ENCODE data around the gene KDM6A. TPM values are rescaled to one million over a fixed set of nuclear protein-coding genes. Genes with fewer than 3 reads are reported as not detected.

KDM6A gene
- total and polyA plus RNA-seq, 9 of the 15 experiments (the other 6 are each of a cell fraction or from before 2014, with no cell fraction given): 8.4 to 34.3 (median 22.9) TPM

DNA sequence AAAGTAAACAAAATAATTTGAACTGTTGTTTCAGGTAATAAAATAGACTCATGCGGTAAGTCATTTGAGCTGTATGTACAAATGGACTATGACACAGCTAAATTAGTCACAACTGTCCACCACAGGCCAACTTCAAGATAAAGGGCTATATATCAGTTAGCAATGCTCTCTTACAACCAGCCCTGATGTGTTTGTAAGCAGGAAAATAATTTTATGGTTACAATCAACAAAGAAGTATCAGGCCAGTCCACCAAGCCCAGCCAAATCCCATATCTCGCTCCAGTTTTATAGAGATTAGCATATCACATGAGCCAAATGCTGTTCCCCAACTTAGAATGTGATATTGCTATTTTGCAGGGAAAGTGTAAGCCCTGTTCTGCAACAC is 29.7 kb upstream of the KDM6A start (continued):
- TF ChIP-seq, protein P1, sequence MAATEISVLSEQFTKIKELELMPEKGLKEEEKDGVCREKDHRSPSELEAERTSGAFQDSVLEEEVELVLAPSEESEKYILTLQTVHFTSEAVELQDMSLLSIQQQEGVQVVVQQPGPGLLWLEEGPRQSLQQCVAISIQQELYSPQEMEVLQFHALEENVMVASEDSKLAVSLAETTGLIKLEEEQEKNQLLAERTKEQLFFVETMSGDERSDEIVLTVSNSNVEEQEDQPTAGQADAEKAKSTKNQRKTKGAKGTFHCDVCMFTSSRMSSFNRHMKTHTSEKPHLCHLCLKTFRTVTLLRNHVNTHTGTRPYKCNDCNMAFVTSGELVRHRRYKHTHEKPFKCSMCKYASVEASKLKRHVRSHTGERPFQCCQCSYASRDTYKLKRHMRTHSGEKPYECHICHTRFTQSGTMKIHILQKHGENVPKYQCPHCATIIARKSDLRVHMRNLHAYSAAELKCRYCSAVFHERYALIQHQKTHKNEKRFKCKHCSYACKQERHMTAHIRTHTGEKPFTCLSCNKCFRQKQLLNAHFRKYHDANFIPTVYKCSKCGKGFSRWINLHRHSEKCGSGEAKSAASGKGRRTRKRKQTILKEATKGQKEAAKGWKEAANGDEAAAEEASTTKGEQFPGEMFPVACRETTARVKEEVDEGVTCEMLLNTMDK (IDR thresholded peaks at IDR 0.05; ENCODE audit: borderline replicate concordance, insufficient read depth, low read depth, low read length, poor library complexity, severe bottlenecking): no peak
- no peak for TF ChIP-seq RHOXF2B (CRISPR knock-in tag; conservative IDR thresholded peaks at IDR 0.05)
- TF ChIP-seq, protein P2, sequence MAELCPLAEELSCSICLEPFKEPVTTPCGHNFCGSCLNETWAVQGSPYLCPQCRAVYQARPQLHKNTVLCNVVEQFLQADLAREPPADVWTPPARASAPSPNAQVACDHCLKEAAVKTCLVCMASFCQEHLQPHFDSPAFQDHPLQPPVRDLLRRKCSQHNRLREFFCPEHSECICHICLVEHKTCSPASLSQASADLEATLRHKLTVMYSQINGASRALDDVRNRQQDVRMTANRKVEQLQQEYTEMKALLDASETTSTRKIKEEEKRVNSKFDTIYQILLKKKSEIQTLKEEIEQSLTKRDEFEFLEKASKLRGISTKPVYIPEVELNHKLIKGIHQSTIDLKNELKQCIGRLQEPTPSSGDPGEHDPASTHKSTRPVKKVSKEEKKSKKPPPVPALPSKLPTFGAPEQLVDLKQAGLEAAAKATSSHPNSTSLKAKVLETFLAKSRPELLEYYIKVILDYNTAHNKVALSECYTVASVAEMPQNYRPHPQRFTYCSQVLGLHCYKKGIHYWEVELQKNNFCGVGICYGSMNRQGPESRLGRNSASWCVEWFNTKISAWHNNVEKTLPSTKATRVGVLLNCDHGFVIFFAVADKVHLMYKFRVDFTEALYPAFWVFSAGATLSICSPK (IDR thresholded peaks at IDR 0.05; ENCODE audit: borderline replicate concordance): no peak
- TF ChIP-seq, protein P3, sequence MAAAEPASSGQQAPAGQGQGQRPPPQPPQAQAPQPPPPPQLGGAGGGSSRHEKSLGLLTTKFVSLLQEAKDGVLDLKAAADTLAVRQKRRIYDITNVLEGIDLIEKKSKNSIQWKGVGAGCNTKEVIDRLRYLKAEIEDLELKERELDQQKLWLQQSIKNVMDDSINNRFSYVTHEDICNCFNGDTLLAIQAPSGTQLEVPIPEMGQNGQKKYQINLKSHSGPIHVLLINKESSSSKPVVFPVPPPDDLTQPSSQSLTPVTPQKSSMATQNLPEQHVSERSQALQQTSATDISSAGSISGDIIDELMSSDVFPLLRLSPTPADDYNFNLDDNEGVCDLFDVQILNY (CRISPR knock-in tag; IDR thresholded peaks at IDR 0.05): no peak
- TF ChIP-seq, protein P4, sequence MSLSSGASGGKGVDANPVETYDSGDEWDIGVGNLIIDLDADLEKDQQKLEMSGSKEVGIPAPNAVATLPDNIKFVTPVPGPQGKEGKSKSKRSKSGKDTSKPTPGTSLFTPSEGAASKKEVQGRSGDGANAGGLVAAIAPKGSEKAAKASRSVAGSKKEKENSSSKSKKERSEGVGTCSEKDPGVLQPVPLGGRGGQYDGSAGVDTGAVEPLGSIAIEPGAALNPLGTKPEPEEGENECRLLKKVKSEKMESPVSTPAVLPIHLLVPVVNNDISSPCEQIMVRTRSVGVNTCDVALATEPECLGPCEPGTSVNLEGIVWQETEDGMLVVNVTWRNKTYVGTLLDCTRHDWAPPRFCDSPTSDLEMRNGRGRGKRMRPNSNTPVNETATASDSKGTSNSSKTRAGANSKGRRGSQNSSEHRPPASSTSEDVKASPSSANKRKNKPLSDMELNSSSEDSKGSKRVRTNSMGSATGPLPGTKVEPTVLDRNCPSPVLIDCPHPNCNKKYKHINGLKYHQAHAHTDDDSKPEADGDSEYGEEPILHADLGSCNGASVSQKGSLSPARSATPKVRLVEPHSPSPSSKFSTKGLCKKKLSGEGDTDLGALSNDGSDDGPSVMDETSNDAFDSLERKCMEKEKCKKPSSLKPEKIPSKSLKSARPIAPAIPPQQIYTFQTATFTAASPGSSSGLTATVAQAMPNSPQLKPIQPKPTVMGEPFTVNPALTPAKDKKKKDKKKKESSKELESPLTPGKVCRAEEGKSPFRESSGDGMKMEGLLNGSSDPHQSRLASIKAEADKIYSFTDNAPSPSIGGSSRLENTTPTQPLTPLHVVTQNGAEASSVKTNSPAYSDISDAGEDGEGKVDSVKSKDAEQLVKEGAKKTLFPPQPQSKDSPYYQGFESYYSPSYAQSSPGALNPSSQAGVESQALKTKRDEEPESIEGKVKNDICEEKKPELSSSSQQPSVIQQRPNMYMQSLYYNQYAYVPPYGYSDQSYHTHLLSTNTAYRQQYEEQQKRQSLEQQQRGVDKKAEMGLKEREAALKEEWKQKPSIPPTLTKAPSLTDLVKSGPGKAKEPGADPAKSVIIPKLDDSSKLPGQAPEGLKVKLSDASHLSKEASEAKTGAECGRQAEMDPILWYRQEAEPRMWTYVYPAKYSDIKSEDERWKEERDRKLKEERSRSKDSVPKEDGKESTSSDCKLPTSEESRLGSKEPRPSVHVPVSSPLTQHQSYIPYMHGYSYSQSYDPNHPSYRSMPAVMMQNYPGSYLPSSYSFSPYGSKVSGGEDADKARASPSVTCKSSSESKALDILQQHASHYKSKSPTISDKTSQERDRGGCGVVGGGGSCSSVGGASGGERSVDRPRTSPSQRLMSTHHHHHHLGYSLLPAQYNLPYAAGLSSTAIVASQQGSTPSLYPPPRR (CRISPR knock-in tag; IDR thresholded peaks at IDR 0.05; ENCODE audit: borderline replicate concordance): no peak
- TF ChIP-seq TEAD2 (tag; IDR thresholded peaks at IDR 0.05): no peak
- TF ChIP-seq ZNF699 (CRISPR knock-in tag; IDR thresholded peaks at IDR 0.05; ENCODE audit: insufficient replicate concordance): no peak
- TF ChIP-seq RBM39 (optimal IDR thresholded peaks at IDR 0.05; ENCODE audit: low read depth, low read length): no peak
- TF ChIP-seq U2AF1 (optimal IDR thresholded peaks at IDR 0.05; ENCODE audit: low read depth, low read length): no peak
- TF ChIP-seq, protein P5, sequence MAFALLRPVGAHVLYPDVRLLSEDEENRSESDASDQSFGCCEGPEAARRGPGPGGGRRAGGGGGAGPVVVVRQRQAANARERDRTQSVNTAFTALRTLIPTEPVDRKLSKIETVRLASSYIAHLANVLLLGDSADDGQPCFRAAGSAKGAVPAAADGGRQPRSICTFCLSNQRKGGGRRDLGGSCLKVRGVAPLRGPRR (CRISPR knock-in tag; IDR thresholded peaks at IDR 0.05): no peak
- TF ChIP-seq, protein P6, sequence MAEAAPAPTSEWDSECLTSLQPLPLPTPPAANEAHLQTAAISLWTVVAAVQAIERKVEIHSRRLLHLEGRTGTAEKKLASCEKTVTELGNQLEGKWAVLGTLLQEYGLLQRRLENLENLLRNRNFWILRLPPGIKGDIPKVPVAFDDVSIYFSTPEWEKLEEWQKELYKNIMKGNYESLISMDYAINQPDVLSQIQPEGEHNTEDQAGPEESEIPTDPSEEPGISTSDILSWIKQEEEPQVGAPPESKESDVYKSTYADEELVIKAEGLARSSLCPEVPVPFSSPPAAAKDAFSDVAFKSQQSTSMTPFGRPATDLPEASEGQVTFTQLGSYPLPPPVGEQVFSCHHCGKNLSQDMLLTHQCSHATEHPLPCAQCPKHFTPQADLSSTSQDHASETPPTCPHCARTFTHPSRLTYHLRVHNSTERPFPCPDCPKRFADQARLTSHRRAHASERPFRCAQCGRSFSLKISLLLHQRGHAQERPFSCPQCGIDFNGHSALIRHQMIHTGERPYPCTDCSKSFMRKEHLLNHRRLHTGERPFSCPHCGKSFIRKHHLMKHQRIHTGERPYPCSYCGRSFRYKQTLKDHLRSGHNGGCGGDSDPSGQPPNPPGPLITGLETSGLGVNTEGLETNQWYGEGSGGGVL (CRISPR knock-in tag; IDR thresholded peaks at IDR 0.05): no peak
- TF ChIP-seq KLF1 (tag; IDR thresholded peaks at IDR 0.05): no peak
- TF ChIP-seq, protein P7, sequence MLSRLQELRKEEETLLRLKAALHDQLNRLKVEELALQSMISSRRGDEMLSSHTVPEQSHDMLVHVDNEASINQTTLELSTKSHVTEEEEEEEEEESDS (CRISPR knock-in tag; IDR thresholded peaks at IDR 0.05): no peak
- peak; percentile 52; the same call in 1 of the 2 replicates for TF ChIP-seq SMARCE1 (IDR thresholded peaks at IDR 0.05)
- TF ChIP-seq SAP30 (IDR thresholded peaks at IDR 0.05; ENCODE audit: borderline replicate concordance, insufficient read depth, low read depth, low read length, poor library complexity, severe bottlenecking): no peak
